Mesenteric fat pad (tissue), 1 donor: ENCODE results near the gene LRRC56. TPM values are rescaled to one million over a fixed set of nuclear protein-coding genes. Genes with fewer than 3 reads are reported as not detected.

Source experiments
- DNase-seq: peaks from one replicate; pipeline ENCODE4 v3.0.0-alpha.2; 2020; ENCODE audit warnings: low spot score
- total RNA-seq: library from RNA; stranded (reverse); fragmentation: NEBNext Ultra II Directional; extraction: Animal tissue kit (Norgen Biotek cat#: 25700); gene quantifications from one replicate; pipeline ENCODE4 v1.2.1, GENCODE V29; 2021
- donor health status: DM: yes; HTN: yes; CAD: no.

The LRRC56 gene
- total RNA-seq, 1 donor from 2014 or later: 0.71 TPM

- DNase-seq: no peak
These were observed 16.7 kb upstream of the LRRC56 start for GRCh38 chr11:520428-521176.

- no peak for DNase-seq
These were observed 16.1 kb upstream of the LRRC56 start for GRCh38 chr11:521177-521688.

GRCh38 chr11:526192-526591 lies 11.1 kb upstream of the LRRC56 start:
- DNase-seq: no peak

GRCh38 chr11:528166-528814 lies 9.0 kb upstream of the LRRC56 start:
- no peak for DNase-seq

- no peak for DNase-seq
These were observed 8.3 kb upstream of the LRRC56 start for GRCh38 chr11:528815-529727.

- no peak for DNase-seq
These were observed 7.5 kb upstream of the LRRC56 start for GRCh38 chr11:529728-530411.

GRCh38 chr11:530960-531831 lies 6.1 kb upstream of the LRRC56 start:
- DNase-seq: no peak

GRCh38 chr11:531919-532526 lies 5.3 kb upstream of the LRRC56 start:
- no peak for DNase-seq

- DNase-seq: no peak
These were observed 4.8 kb upstream of the LRRC56 start for GRCh38 chr11:532527-532985.

- no peak for DNase-seq
These were observed 4.2 kb upstream of the LRRC56 start for GRCh38 chr11:532986-533585.

GRCh38 chr11:533586-534395 lies 3.5 kb upstream of the LRRC56 start:
- no peak for DNase-seq

GRCh38 chr11:534396-535209 lies 2.7 kb upstream of the LRRC56 start:
- DNase-seq: no peak

GRCh38 chr11:535210-535518 lies 2.2 kb upstream of the LRRC56 start:
- no peak for DNase-seq

GRCh38 chr11:535519-536454 lies 1.5 kb upstream of the LRRC56 start, which contains the start of gene HRAS:
TSS of gene HRAS (minus strand) at chr11:535576.
- DNase-seq: peak; percentile 98

- no peak for DNase-seq
These were observed 499 bp downstream of the LRRC56 start for GRCh38 chr11:537622-538430.
